Central memory CD8-positive, alpha-beta T cell (primary cell): ENCODE measurements around the gene SCNN1B.

Source experiments
- ATAC-seq: fragments of 150-1000 bp; cut with Tn5 transposase; replicated peaks from 2 replicates; pipeline ENCODE4 v1.10.0; 2022; ENCODE audit warnings: mild to moderate bottlenecking, moderate FRiP score, moderate number of reproducible peaks; ENCODE audit not compliant: poor library complexity, severe bottlenecking; ENCODE audit errors: extremely low read depth
- DNase-seq, 2 donors: peaks; one replicate each; pipeline ENCODE4 v3.0.0; 2021; ENCODE audit warnings: low spot score in 2 of 2
- H3K27ac Mint-ChIP-seq: one replicate; pipeline ENCODE4 v1.8.0; 2022; ENCODE audit warnings: low read depth, mild to moderate bottlenecking, moderate library complexity, mixed read lengths
- H3K27me3 Mint-ChIP-seq: one replicate; pipeline ENCODE4 v1.8.0; 2022; ENCODE audit warnings: mixed read lengths
- H3K36me3 Mint-ChIP-seq: one replicate; pipeline ENCODE4 v1.8.0; 2022; ENCODE audit warnings: mild to moderate bottlenecking, moderate library complexity, mixed read lengths; ENCODE audit not compliant: insufficient read depth
- H3K4me1 Mint-ChIP-seq: one replicate; pipeline ENCODE4 v1.8.0; 2022; ENCODE audit warnings: mixed read lengths
- H3K4me3 Mint-ChIP-seq: one replicate; pipeline ENCODE4 v1.8.0; 2022; ENCODE audit warnings: mild to moderate bottlenecking, moderate library complexity, mixed read lengths
- H3K9me3 Mint-ChIP-seq: one replicate; pipeline ENCODE4 v1.8.0; 2022; ENCODE audit warnings: mixed read lengths

Gene SCNN1B

DNA sequence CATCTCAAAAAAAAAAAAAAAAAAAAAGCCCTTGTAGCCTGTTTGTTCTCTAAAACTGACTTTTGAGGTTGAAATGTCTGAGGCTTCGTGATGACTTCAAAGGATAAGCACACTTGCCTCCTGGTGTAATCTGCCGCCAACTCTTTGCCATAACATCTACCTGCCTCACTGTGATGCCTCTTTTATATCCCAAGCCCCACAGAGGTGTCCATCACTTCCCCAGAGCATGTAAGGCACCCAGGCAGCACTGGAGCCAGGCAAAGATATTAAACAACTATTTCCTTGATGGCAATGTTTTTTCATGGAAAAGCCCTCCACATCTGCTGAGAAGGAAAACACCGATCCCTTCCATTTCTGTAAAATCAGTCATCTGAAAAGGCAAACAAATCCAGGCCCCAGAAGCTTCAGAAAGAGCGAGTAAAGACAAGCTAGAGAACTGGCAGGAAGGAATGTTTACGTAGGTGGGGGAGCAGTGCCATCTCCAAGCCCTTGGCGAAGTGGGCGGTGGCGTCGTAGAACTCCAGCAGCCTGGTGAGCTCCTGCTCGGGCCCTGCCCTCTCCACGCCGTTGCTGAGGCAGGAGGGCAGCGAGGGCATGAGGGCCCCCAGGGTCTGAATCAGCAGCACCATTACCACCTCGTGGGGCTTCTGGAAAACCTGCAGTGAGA is 122.3 kb downstream of the SCNN1B start:
- Mint-ChIP-seq H3K27me3 (no peaks in the 10 kb centered on the region), H3K9me3 (no peaks in the 10 kb centered on the region), H3K4me1 (no peaks in the 10 kb centered on the region), H3K36me3 (peaks cover 41% of the 10 kb centered on the region), H3K4me3 (no peak overlapping the region), H3K27ac (no peak overlapping the region)
- no peak for DNase-seq
- ATAC-seq: no peak

DNA sequence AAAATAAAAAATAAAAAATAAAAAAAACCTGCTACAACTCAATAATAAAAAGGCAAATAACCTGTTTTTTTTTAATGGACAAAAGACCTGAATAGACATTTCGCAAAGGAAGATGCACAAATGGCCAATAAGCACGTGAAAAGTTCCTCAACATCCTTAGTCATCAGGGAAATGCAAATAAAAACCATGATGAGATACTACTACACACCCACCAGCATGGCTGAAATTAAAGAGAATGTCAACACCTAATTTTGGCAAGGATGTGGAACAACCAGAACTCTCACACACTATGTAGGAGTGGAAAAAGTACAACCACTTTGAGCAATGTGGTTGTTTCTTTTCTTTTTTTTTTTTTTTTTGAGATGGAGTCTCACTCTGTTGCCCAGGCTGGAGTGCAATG is 126.2 kb downstream of the SCNN1B start:
- ATAC-seq: no peak
- H3K27me3 Mint-ChIP-seq: no peaks in the 10 kb centered on the region
- H3K4me3 Mint-ChIP-seq: no peak overlapping the region
- no peaks in the 10 kb centered on the region for H3K4me1 Mint-ChIP-seq
- no peak for DNase-seq
- H3K9me3 Mint-ChIP-seq: no peaks in the 10 kb centered on the region
- no peak overlapping the region for H3K27ac Mint-ChIP-seq
- H3K36me3 Mint-ChIP-seq: peaks cover 52% of the 10 kb centered on the region
